GM21529 (cell line): Measurements from ENCODE around the gene CDK5RAP3.

Source experiments
- ATAC-seq: cut with Tn5 transposase; IDR thresholded peaks from one replicate; pipeline ENCODE4 v1.9.1; 2021; ENCODE audit not compliant: unreplicated experiment

CDK5RAP3 gene

DNA sequence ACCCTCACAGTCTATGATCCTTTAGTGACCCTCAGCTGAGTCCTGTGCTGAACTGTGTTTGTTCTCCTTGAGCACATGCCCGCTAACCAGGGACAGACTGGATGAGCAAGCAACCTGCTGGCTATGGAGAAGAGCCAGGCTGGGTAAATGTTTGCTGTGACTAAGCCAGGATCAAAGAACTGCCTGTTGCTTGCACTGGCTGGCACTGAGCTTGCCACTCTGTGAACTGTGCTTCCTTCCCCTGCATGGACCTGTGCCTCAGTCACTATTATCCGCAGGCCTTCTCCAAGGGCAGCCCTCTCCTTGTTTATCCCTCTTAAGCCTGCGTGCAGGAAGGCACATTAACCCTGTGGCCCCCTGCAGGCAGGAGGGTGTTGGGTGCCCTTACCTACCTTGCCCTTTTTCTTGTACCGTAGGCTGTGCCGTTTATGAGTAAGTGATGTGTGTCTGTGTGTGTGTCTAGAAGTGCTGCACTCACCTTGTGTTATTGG, 22.2 kb upstream of the CDK5RAP3 start:
- no peak for ATAC-seq

DNA sequence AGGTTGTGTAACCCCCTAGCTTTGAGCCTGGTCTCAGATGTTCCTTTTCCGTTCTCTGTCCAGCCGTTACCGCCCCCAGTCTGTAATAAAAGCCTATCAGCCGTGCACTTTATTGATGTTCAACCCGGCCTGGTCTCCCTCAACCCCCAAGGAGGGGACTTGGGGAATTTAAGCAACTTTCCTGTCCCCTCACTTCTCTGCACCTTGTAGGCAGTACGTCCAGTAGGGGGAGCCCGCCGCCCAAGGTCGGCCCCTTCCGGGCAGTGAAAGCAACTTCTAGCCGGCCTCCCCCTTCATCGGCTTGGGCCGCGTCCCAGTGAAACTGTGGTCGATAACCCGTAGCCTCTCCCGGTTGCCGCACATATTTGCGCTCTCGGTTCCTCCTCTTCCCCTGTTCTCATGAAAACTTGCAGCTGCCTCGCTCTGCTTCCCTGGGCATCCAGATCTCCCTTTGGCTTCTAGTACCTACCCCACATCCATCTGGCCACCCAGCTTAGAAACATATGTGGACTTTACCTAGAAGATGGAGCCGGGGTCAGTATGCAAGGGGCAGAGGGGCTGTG, 21.6 kb upstream of the CDK5RAP3 start:
- ATAC-seq, result peak; percentile 53

DNA sequence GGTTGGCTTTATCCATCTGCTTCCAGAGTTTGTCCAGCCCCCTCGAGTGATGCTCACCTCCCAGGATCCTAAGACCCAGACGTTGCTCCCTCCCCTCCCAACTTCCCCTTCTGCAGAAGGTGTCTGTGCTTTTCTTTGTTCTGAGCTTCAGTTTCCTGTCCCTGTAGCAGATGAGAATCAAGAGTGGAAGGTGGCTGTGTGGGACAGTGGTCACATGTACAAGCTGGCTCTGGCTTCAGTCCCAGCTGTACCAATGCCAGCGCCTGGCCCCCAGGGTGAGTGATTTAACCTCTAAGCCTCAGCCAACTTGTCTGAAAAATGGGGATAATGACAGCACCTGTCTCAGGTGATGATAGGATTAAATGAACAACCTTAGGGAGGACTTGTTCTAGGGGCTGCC, 21.0 kb upstream of the CDK5RAP3 start:
- ATAC-seq, result peak; percentile 40

DNA sequence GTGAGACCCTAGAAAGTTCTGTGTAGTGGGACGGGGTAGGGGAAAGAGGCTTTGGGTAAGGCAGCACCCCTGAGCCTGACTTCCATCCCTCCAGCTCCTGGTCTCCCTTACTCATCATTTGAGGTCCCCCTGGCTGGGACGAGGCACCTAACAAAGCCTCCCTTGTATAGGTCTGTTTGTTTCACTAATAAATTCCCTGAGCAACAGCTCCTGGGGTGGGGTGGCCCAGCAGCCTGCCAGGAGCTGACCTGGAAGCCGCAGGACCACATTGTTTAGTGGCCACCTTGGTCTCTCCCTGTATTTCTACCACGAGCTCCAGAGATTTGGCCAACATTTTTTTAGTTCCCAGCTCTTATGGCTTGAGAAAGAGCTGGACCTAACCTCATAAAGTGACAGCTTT, 20.5 kb upstream of the CDK5RAP3 start:
- ATAC-seq, result no peak

DNA sequence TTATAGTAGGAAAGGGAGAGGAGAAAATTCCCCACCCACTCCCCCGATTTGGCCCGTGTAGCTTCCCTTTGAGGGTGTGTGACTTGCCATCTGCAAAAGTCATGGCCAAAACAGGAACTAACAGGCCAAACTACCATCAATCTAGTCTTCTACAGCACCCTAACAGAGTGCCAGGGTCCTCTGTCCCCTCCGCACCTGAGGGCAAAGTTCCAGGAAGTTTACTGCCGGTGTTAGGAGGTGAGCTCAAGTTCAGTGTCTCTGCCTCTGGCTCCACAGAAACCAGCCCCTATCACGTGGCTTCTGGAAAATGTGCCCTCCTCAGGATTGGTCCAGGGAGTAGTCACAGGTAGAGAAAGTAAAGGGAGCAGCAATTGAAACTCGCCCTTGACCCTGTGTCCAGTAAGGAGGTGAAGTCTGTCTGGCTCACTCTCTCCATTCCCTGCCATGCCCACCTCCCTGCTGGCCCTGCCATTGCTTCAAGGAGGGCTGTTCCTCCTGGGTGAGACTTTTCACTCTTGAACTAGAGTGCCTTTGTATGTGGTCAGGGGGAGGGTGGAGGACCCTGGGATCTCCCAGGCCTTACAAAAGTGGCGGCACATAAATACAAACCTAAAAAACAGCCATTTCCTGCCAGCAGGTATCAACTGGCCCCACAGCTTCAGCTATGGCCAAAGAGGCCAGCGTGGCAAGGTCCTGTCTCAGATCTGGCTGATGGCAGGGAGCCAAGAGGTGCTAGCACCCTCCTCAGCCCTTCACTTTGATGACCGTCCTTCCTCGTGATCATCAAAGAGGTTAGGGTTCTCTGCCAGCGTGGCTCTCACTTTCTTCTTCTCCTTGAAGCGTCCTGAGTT, 18.5 kb upstream of the CDK5RAP3 start:
- ATAC-seq, result no peak

DNA sequence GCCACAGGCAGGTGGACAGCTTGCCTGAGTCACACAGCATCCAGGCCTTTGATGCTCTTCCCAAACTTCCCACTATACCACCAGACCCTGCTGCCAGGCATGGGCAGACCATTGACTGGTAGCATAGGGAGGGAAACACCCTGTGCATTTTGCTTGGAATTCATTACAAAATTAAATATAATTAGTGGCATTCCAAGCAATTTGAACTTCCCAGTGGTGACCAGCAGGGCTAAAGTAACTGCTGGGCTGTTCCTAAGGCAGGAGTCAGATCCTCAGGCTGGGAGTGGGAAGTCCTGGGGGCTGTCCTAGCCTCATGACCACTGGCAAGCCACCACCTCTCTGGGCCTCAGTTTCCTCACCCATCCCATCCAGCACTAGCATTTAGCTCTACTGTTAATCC, 17.0 kb upstream of the CDK5RAP3 start:
- ATAC-seq, result no peak

DNA sequence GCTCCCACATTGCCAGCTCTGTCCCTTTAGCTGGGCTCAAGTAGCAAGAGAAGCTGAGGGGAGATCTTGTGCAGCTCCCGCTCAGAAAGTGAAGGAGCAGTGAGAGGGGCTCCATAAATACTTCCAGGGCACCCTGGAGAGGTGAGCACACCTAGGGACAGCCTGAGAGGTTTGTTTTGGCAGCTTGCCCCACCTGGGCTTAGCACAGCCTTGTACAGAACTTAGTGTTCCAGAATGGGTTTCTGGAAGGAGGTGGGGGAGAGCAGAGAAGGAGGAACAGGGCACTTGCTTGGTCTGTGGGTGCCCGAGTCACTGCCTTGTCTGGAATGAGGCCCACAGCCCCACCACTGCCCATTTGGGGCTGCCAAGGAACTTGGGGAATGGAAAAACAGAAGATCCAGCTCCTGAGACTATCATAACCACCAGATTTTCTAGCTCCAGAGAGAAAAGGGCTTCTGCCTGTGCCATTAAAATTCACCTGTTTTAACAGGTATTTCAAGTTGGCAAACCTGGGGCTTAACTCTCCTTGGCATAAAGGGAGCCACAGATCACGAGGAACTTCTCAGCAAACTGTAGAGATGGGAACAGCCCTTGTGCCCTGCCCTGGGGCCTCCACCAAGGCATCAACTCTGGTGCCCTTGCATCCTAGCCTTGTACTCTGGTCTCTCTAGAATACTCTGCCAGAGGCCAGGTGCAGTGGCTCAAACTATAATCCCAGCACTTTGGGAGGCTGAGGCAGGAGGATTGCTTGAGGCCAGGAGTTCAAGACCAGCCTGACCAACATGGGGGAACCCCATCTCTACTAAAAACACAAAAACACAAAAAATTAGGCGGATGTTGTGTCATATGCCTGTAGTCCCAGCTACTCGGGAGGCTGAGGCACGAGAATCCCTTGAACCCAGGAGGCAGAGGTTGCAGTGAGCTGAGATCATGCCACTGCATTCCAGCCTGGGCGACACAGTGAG, 15.1 kb upstream of the CDK5RAP3 start:
- no peak for ATAC-seq

DNA sequence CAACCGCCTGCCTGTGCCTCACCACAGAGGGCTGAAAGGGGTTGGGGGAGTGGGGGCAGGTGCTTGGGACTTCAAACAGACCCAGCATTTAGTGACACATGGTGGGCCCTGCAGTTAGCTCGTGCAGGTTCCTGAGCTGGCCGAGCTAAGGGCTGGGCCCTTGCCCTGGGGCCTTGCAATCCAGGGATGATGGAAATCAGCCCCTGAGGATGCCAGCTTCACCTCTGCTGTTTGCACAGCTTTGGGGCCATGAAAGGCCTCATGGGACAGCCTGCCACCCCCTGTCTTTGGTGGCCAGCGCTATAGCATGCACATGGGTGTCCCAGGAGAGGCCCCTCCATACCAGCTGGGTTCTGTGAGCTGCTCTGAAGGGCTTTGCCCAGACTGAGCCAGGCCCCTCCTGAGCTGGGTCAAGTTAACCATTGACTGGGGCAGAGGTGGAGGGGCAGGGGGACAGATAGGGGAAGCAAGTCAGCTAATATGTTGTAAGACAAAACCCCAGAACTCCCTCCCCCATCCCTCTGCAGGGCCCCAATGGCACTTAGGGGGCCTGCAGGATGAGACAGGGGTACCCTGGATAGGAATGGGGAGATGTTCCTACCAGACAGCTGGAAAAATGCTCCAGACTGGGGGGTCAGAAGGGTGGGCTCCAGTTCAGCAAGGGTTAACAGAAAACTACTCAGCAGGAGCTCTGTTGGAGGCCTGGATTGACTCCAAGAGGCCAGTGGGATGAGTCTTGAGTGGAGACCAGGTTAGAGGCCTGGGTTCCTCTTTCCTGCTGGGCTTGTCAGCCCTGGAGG, 13.9 kb upstream of the CDK5RAP3 start:
- no peak for ATAC-seq

DNA sequence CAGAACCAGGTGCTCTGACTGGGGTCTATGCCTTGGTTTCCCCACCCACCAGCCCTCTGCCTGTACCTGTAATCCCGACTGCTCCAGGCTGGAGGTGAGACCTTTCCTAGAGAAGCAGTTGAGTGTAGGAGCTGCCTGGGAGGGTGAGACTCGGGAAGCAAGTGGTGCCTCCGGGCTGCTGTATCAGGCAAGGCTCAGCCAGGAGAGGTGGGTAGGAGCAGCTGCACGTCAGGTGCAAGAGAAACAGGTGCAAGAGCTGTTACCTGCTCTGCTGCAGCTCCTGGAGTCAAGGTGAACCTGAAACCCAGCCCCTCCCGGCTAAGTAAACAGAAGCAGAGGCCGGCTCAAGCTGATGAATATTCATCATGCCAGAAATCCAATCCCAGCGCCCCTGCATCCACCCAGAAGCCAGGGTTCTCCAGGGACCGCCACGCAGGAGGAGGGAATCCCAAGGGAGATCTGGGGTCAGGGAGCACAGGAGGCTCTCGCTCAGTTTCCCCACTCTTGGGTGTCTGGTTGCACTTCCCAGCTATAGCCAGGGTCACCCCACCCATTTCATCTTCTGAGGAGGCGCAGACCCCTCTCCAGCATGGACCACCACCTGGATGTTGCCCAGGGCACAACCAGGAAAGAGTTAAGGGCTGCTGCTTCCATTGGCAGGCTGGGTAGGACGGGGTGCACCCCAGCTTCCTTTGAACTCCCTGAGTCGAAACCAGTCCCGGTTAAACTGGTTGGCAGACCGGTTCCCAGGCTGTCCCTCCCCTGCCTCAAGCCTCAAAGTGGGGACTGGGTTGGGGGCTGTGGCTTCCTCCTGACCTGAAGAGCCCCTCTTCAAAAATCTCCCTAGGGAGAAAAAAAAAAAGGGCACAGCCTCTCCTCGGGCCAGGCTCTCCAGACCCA, 13.1 kb upstream of the CDK5RAP3 start, which contains the start of gene PRR15L:
PRR15L (minus strand) TSS at position 293 of the 900 bp plus-strand sequence. CDS start 4,649 bp downstream, outside the sequence.
- no peak for ATAC-seq

DNA sequence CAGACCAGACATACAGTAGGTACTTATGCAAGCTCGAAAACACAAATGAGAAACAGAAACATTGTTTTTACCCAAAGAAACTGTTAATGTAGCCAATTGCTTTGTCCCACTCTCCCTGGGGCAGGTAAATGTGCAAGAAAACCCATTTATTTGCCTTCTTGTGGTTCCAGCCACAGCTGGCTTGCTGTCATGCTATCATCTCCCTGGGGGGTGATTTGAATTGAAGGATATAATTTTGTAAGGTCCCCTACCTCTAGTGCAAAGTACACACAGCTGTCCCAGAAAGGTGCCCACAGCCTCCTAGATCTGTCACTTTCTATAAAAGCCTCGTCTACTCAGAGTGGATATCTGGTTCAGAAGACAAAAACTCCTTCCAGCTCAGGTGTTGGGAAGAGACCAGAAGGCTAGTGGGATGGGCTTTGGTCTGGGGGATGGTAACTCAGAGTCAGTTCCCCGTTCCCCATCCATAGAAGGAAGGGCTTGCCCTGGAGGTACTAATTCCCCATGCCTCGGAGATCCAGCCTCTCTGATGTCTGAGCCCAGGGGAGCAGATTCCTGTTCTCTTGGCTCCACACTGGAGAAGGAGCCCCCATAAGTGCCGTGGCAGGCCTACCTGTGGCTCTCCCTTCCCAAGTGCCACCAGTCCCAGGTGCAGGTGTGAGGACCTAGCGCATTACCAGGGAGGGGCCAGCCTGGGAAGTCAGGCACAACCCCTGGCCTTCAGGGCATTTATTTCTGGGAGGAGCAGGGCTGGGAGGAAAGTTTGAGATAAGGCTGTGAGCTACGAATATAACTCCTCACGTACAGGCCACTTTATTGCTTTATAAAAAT, 10.9 kb upstream of the CDK5RAP3 start:
- ATAC-seq, result no peak

DNA sequence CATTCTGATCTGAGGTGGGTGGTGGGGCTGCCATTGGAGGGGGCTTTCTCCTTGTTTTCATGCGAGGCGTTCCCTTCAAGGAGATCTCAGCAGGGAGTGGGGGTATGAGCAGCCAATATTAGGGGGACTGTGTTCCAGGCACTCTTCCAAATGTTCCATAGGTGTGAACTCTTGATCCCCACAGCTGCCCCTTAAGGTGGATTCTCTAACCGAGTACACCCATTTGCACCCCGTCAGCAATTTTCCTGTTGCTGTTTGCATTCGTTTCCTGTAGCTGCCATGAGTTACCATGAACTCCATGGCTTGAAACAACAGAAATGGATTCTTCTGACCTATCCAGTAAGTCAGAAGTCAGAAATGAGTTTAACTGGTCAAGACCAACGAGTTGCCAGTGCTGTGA, 9.5 kb upstream of the CDK5RAP3 start:
- no peak for ATAC-seq

DNA sequence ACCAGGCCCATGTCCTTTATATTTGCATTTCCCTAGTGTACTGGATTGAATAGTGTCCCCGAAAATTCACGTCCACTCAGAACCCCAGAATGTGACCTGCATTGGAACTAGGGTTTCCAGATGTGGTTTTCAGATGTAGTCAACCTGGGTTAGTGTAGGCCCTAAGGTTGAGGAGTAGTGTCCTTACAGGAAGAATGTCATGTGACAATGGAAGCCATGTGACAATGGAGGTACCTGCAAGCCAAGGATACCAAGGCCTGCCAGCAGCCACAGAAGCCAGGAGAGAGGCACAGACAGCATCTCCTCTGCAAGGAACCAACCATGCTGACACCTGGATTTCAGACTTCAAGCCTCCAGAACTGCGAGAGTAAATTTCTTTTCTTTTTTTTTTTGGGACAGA, 8.0 kb upstream of the CDK5RAP3 start:
- no peak for ATAC-seq

DNA sequence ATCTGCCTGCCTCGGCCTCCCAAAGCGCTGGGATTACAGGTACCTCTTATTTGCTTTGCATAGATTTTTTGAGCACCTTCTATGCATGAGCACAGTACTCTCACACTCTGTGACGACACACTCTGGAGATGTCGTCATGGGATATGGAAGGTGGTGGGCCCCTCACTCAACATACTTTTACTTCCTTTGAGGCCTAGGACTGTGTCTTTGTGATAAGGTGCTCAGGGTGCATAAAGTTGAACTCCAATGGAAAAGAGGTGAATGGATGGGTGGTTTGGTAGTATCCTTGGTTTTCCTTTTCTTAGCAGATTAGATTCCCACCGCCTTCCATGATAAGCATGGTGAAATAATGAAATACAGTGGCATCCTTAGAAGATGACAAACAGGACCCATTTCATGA, 6.1 kb upstream of the CDK5RAP3 start:
- ATAC-seq, result no peak

DNA sequence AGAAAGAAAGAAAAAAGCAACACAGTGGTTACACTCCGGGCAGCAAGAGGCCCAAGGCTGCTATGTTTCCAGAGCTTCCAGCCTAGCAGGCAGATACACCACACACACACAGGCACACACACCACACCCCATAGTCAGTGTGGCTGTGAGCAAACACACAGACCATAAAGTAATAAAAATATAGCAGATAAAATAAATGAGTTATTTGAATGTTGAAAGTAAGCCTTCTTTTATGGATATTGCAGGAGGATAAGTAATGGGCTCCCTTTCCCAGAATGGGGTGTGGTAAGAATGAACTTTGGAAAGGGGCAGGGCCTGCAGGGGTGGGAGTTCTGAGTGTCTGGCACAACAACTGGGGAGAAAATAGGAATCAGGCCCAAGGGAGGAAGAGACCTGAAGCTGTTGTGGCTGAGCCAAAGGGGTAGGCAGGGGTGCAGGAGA, 4.8 kb upstream of the CDK5RAP3 start:
- ATAC-seq, result no peak

DNA sequence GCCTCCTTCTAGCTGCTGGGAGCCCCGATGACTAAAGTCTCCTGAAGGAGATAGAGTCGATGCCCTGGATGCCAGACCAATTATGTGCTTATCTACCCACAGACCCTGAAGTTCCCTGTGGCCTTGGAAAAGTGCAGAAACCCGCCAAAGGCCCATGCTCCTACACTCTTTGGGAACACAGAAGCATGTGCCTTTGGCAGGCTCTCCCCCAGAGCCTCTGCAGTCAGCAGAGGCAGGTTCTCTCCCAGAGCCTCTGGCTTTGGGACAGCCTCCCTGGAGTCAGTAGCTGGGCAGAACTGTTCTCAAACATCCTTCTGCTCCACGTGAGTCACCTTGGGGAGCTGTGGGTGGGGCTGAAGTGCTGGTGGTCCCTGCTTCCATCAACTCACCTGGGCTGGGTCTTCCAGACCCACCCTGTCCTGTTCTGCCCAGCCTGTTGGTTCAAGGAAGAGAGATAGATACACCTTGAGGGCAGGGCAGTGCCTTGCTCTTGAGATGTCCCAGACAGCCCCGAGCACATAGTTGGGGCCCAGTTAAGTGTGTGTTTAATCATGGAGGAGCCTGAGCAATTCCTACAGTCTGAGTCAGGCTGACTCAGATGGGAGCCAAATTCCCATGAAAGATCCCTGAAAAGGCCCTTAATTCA, 3.2 kb upstream of the CDK5RAP3 start:
- no peak for ATAC-seq

DNA sequence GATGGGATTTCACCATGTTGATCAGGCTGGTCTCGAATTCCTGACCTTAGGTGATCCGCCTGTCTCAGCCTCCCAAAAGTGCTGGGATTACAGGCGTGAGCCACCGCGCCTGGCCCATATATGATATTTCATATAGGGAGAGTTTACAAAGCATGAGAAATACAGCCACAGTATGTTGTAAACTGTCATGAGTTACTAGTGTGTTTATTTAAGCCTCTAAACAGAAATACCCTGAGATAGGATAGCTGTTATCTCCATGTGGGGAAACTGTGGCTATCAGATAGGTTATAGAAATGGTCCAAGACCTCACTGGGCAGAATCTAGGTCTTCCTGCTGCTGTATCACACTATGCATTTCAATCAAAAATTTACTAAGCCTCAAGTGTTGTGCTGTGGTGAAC, 2.1 kb upstream of the CDK5RAP3 start:
- no peak for ATAC-seq

DNA sequence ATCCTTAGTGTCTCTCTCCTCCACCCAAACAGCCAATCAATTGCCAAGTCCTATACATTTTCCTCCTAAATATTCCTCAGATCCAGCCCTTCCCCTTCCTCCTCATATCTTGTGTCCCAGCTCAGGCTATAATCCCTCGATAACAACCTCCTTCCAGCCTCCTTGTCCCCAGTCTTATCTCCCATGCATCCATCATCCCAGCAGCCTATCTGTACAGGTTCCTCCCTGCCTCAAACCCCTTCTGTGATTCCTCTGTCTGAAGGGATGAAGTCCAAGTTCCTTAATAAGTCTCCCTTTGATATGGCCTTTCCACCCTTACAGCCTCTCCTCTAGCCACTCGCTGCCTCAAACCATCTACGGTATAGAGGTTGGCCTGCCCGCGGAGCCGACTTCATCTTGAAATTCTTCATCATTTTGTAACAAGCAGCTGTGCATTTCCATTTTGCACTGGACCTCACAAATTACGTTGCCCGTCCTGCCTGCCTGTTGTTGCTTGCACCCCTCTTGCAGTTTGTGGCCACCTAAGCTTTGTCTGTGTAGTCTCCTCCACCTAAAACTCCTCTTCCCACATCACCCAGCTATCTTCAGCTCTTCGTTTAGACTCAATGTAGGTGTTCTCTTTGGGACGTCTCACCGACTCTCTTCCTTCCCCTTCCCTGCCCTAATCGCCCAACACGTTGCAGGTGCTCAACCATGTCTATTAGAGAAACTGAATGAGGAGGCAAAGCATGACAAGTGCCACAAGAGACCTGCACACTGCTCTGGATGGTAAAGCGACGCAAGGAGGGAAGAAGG, 786 bp upstream of the CDK5RAP3 start:
- ATAC-seq, result no peak
